Parathyroid adenoma (tissue), 2 donors: Measurements from ENCODE around the gene SSPN.

Source experiments
- H2AFZ ChIP-seq: fragments of 300-600 bp; sonication (generic); one replicate; pipeline ENCODE4 v1.7.0; 2017; ENCODE audit warnings: antibody characterized with exemption, mild to moderate bottlenecking
- H3K27ac ChIP-seq: fragments of 300-600 bp; sonication (generic); one replicate; pipeline ENCODE4 v1.7.0; 2017
- H3K27me3 ChIP-seq: fragments of 300-600 bp; sonication (generic); one replicate; pipeline ENCODE4 v1.7.0; 2017; ENCODE audit warnings: low read length; ENCODE audit not compliant: control insufficient read depth, insufficient read depth
- H3K36me3 ChIP-seq: fragments of 300-600 bp; sonication (generic); one replicate; pipeline ENCODE4 v1.7.0; 2017; ENCODE audit warnings: low read length; ENCODE audit not compliant: control insufficient read depth, insufficient read depth
- H3K4me1 ChIP-seq: fragments of 300-600 bp; sonication (generic); one replicate; pipeline ENCODE4 v1.7.0; 2017; ENCODE audit warnings: control low read depth
- H3K4me2 ChIP-seq: fragments of 300-600 bp; sonication (generic); one replicate; pipeline ENCODE4 v1.7.0; 2017; ENCODE audit warnings: low read length
- H3K4me3 ChIP-seq: fragments of 300-600 bp; sonication (generic); one replicate; pipeline ENCODE4 v1.7.0; 2017; ENCODE audit warnings: low read depth, low read length
- H3K79me2 ChIP-seq: fragments of 300-600 bp; sonication (generic); one replicate; pipeline ENCODE4 v1.7.0; 2017; ENCODE audit warnings: control low read depth
- H3K9ac ChIP-seq: fragments of 300-600 bp; sonication (generic); one replicate; pipeline ENCODE4 v1.7.0; 2017; ENCODE audit warnings: mild to moderate bottlenecking
- H3K9me3 ChIP-seq: fragments of 300-600 bp; sonication (generic); one replicate; pipeline ENCODE4 v1.7.0; 2017; ENCODE audit warnings: low read length; ENCODE audit not compliant: control insufficient read depth
- TF ChIP-seq, protein P1 (sequence below): fragments of 300-600 bp; sonication (generic); IDR thresholded peaks from one replicate; pipeline ENCODE4 v1.7.0; 2017; ENCODE audit warnings: antibody characterized with exemption, mild to moderate bottlenecking
- donor health status: primary hyperparathyroidism.

Gene SSPN

DNA sequence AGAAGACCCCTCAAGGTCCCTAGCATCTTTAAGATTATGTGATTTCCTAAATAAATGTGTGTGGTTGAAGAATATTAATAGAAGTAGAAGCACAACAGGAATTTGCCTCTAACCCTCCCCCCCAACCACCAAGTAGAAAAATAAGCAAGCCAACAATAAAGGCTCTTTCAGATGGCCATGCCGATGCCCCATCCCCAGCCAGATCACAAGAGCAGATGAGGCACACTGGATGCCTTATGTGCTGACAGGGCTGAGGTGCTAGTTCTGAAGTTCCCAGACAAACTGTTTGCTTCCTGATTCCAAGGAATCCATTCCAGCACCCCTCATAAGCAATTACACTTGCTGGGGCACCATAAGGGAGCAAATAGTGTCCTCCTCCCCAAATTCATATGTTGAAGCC is 90.0 kb downstream of the SSPN start:
- H3K9me3 ChIP-seq: no peaks in the 10 kb centered on the region
- TF ChIP-seq, protein P1, sequence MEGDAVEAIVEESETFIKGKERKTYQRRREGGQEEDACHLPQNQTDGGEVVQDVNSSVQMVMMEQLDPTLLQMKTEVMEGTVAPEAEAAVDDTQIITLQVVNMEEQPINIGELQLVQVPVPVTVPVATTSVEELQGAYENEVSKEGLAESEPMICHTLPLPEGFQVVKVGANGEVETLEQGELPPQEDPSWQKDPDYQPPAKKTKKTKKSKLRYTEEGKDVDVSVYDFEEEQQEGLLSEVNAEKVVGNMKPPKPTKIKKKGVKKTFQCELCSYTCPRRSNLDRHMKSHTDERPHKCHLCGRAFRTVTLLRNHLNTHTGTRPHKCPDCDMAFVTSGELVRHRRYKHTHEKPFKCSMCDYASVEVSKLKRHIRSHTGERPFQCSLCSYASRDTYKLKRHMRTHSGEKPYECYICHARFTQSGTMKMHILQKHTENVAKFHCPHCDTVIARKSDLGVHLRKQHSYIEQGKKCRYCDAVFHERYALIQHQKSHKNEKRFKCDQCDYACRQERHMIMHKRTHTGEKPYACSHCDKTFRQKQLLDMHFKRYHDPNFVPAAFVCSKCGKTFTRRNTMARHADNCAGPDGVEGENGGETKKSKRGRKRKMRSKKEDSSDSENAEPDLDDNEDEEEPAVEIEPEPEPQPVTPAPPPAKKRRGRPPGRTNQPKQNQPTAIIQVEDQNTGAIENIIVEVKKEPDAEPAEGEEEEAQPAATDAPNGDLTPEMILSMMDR: no peak
- no peaks in the 10 kb centered on the region for H3K36me3 ChIP-seq
- H3K4me2 ChIP-seq: no peak overlapping the region
- H2AFZ ChIP-seq: no peak overlapping the region
- H3K27me3 ChIP-seq: no peaks in the 10 kb centered on the region
- H3K9ac ChIP-seq: no peak overlapping the region
- no peak overlapping the region for H3K4me3 ChIP-seq
- no peak overlapping the region for H3K27ac ChIP-seq
- no peaks in the 10 kb centered on the region for H3K4me1 ChIP-seq
- H3K79me2 ChIP-seq: no peaks in the 10 kb centered on the region

DNA sequence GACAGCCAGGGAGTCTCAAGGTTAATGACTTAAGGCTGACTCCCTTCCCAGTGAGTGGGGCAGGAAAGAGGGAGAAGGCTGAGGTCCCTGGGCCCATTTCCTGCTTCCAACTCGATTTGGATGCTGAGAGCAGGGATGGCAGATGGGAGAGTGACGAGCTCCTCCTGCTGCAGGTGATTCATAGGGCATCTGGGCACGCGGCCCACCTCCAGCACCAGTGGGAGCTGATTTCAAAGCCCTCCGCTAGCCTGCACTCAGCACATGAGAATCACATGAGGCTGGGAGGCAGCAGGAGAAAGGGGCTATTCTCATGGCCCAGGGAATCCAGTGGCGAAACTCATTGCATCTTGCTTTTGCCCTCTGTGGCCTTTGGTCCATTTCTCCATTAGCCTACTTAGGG is 90.8 kb downstream of the SSPN start:
- Histone ChIP-seq H3K4me3 (no peak overlapping the region), H3K79me2 (no peaks in the 10 kb centered on the region), H3K9me3 (no peaks in the 10 kb centered on the region), H3K27ac (no peak overlapping the region), H3K4me2 (no peak overlapping the region), H3K27me3 (no peaks in the 10 kb centered on the region), H3K4me1 (no peaks in the 10 kb centered on the region), H3K9ac (no peak overlapping the region), H2AFZ (no peak overlapping the region), H3K36me3 (no peaks in the 10 kb centered on the region)
- TF ChIP-seq, protein P1: no peak

DNA sequence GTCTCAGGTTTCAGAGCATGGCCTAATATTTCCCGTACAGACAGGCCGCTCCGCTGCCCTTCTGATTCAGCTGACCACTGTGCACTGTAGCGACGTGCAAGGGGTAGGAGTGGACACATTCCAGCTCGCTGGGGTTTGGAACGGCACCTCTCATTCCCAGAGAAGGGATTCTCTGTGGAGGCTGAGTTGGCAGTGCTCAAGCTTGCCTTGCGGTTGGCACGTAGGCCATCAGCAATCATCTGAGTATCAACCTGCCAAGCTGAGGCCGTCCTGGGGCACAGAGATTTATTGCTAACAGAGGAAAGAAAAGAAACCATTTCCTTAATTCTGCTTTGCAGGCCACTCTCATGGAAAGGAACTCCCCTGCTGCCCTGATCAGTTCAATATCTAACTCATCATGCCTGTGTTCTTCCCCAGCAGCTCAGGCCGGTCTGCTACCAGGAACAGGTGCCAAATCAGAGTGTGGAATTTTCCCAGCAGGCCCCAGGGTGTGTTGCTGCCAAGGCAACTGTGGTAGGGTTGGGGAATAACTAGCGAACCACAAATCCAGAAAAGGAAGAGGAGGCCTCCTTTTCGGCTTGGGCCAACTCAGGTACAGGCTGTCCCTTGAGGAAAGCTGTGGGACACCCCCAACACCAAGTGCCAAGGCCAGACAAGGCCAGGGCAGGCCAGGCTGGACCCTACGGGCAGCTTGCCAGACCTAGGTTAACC is 92.5 kb downstream of the SSPN start:
- TF ChIP-seq, protein P1: no peak
- Histone ChIP-seq H3K9ac (no peak overlapping the region), H3K9me3 (no peaks in the 10 kb centered on the region), H3K4me1 (no peaks in the 10 kb centered on the region), H3K27me3 (no peaks in the 10 kb centered on the region), H3K79me2 (no peaks in the 10 kb centered on the region), H2AFZ (no peak overlapping the region), H3K4me3 (no peak overlapping the region), H3K36me3 (no peaks in the 10 kb centered on the region), H3K27ac (no peak overlapping the region), H3K4me2 (no peak overlapping the region)

DNA sequence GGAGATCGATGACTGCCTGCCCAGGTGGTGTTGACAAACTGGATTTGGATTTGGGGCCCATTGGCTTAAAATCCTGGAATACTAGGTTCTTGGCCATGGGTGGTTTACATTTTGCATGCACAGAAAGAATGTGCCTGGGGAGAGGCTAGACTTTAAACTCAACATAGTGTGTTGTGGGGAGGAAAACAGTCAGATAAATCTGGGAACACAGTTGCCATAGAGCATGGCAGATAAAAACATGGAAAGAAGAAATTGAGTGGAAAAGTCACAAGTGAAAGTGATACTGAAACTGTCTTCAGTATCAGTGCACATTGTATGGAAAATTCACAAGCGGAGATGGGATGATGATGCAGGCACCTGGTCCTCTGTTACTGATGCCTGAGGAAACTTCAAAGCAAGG is 95.2 kb downstream of the SSPN start:
- Histone ChIP-seq H3K4me2 (no peak overlapping the region), H3K4me3 (no peak overlapping the region), H3K36me3 (no peaks in the 10 kb centered on the region), H3K27me3 (no peaks in the 10 kb centered on the region), H3K27ac (no peak overlapping the region), H3K9me3 (no peaks in the 10 kb centered on the region), H2AFZ (no peak overlapping the region), H3K4me1 (no peaks in the 10 kb centered on the region), H3K9ac (no peak overlapping the region), H3K79me2 (no peaks in the 10 kb centered on the region)
- TF ChIP-seq, protein P1: no peak

DNA sequence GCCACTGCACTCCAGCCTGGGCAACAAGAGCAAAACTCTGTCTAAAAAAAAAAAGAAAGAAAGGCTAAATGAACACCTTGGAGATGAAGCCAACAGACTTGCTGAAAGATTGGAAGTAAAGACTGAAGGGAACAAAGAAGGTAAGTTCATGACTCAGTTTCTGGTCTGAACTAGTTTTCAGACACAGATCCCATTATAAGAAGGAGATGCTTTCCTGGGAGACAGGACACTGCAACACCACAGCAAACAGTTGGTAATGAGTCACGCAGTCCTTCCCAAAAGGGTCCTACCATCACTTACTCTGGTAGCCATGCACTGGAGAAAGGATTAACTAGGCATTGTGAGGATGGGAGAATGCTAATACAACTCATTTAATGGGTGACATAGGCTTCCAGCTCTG is 97.2 kb downstream of the SSPN start:
- H2AFZ ChIP-seq: no peak overlapping the region
- no peaks in the 10 kb centered on the region for H3K9me3 ChIP-seq
- no peak overlapping the region for H3K4me3 ChIP-seq
- H3K27ac ChIP-seq: no peak overlapping the region
- TF ChIP-seq, protein P1: no peak
- no peak overlapping the region for H3K9ac ChIP-seq
- no peaks in the 10 kb centered on the region for H3K79me2 ChIP-seq
- H3K4me2 ChIP-seq: no peak overlapping the region
- no peaks in the 10 kb centered on the region for H3K27me3 ChIP-seq
- H3K36me3 ChIP-seq: no peaks in the 10 kb centered on the region
- H3K4me1 ChIP-seq: no peaks in the 10 kb centered on the region
